Hepatocyte (in vitro differentiated cells): Measurements from ENCODE around the gene XPNPEP1.

Source experiments
- EZH2 ChIP-seq: fragments of 200-600 bp; sonication (generic); IDR thresholded peaks from 2 replicates; pipeline ENCODE4 v1.6.1; 2016; ENCODE audit warnings: antibody characterized with exemption, mild to moderate bottlenecking, borderline replicate concordance
- EZH2phosphoT487 ChIP-seq: fragments of 200-600 bp; sonication (generic); IDR thresholded peaks from one replicate; pipeline ENCODE4 v1.6.1; 2018; ENCODE audit warnings: antibody characterized with exemption, mild to moderate bottlenecking, low read depth, moderate library complexity; ENCODE audit not compliant: unreplicated experiment, severe bottlenecking
- TF ChIP-seq, protein P1 (sequence below): fragments of 200-600 bp; sonication (generic); IDR thresholded peaks from 2 replicates; pipeline ENCODE4 v1.5.1; 2016; ENCODE audit warnings: antibody characterized with exemption, mild to moderate bottlenecking; ENCODE audit not compliant: poor library complexity

DNA sequence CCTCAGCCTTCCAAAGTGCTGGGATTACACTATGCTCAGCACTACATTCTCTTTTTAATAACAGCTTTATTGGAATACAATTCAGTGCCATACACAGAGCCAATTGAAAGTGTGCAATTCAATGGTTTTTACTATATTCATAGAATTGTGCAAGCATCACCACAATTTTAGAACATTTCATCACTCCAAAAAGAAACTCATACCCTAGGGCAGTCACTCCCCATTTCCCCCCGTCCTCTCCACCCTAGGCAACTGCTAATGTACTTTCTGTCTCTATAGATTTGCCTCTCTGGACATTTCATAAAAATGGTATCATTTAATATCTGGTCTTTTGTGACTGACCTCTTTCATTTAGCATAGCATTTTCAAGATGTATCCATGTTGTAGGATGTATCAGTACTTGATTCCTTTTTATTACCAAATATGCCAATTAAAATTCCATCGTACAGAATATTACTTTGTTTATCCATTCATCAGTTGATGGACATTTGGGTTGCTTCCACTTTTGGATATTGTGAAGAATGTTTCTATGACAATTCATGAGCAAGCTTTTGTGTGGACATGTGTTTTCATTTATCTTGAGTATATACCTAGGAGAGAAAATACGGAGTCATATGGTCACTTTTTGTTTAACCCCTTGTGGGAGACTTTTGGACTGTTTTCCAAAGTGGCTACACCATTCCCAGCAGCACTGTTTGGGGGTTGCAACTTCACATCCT lies 6.3 kb upstream of the XPNPEP1 start:
- TF ChIP-seq, protein P1, sequence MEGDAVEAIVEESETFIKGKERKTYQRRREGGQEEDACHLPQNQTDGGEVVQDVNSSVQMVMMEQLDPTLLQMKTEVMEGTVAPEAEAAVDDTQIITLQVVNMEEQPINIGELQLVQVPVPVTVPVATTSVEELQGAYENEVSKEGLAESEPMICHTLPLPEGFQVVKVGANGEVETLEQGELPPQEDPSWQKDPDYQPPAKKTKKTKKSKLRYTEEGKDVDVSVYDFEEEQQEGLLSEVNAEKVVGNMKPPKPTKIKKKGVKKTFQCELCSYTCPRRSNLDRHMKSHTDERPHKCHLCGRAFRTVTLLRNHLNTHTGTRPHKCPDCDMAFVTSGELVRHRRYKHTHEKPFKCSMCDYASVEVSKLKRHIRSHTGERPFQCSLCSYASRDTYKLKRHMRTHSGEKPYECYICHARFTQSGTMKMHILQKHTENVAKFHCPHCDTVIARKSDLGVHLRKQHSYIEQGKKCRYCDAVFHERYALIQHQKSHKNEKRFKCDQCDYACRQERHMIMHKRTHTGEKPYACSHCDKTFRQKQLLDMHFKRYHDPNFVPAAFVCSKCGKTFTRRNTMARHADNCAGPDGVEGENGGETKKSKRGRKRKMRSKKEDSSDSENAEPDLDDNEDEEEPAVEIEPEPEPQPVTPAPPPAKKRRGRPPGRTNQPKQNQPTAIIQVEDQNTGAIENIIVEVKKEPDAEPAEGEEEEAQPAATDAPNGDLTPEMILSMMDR, result no peak
- no peak for TF ChIP-seq EZH2
- no peak for TF ChIP-seq EZH2phosphoT487
